Left lobe of liver (tissue), 2 donors: ENCODE data around the gene KCNRG. TPM values are rescaled to one million over a fixed set of nuclear protein-coding genes. Genes with fewer than 3 reads are reported as not detected.

ENCODE experiments used
- ATAC-seq: fragments of 200-7000 bp; cut with Tn5 transposase; one replicate; pipeline ENCODE4 v1.9.1; 2020; ENCODE audit warnings: mild to moderate bottlenecking, moderate library complexity
- DNase-seq: peaks from one replicate; pipeline ENCODE4 v3.0.0-alpha.2; 2020; ENCODE audit warnings: low spot score
- total RNA-seq: library from RNA; stranded (reverse); gene quantifications from one replicate; pipeline ENCODE4 v1.2.1, GENCODE V29; 2021
- donor health status: DM: no; HTN: no; CAD: no; lungs with moderate emphysema.
- donor health status: DM: no; HTN: yes; CAD: no.

Gene KCNRG, protein sequence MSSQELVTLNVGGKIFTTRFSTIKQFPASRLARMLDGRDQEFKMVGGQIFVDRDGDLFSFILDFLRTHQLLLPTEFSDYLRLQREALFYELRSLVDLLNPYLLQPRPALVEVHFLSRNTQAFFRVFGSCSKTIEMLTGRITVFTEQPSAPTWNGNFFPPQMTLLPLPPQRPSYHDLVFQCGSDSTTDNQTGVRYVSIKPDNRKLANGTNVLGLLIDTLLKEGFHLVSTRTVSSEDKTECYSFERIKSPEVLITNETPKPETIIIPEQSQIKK
- total RNA-seq, result not detected

- ATAC-seq, result no peak
- no peak for DNase-seq
Measured at GRCh38 chr13:50015258-50015657, at the start of gene KCNRG. KCNRG (plus strand) TSS chr13:50015444; CDS start chr13:50015494, 50 bp downstream.

DNA sequence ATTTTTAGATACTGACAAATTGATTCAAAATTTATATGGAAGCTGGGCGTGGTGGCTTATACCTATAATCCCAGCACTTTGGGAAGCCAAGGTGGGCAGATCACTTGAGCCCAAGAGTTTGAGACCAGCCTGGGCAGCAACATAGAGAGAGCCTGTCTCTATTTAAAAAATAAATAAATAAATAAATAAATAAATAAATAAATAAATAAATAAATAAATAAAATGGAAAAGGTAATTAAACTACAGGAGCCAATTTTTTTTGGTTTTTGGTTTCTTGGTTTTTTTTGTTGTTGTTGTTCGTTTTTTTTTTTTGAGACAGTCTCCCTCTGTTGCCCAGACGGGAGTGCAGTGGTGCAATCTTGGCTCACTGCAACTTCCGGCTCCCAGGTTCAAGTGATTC, 47.8 kb upstream of the KCNRG start:
- ATAC-seq (no peak), DNase-seq (no peak)

- peak; percentile 87 for ATAC-seq
- DNase-seq, result no peak
Measured at GRCh38 chr13:49972709-49973108, 42.5 kb upstream of the KCNRG start.

GRCh38 chr13:49975826-49976225, 39.4 kb upstream of the KCNRG start:
- ATAC-seq (no peak), DNase-seq (no peak)

GRCh38 chr13:49976314-49977258, 38.7 kb upstream of the KCNRG start:
- peak; percentile 68 for DNase-seq
- ATAC-seq, result peak; percentile 89

DNA sequence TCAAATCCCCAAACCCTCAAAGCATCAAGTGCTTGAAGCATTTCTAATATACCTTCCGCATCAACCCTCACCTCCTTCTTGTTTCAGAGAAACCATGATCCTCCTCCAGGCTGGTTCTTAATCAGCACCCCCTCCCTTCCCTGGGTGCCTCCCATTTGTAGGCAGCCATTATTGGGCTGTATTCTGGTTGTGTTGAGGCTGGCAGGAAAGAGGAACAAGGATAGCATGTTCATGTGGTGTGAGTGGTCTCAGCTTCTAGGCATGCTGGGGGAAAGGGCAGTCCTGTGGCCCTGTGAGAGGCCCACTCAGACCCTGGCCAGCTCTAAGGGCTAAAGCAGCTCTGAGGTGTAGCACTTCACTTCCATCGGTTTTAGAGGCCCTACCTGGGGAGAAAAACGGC, 37.3 kb upstream of the KCNRG start:
- ATAC-seq, result no peak
- no peak for DNase-seq

DNA sequence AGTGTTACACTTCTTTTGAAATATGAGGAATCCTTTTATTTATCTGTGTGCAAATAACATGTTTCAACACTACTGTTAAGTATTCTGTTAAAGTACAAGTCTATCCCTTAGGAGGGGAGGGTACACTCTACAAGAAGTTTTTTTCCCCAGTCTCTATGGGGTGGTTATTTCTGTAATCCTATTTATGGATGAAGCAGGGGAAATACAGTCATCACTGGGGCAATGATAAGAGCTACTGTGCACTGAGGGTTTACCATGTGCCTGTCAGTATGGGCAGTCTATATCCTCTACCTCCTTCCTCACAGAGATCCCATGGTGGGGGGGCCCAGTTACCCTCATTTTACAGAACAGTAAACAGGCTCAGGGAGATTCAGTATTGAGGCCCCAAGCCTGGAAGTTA, 35.0 kb upstream of the KCNRG start:
- ATAC-seq (no peak), DNase-seq (no peak)

DNA sequence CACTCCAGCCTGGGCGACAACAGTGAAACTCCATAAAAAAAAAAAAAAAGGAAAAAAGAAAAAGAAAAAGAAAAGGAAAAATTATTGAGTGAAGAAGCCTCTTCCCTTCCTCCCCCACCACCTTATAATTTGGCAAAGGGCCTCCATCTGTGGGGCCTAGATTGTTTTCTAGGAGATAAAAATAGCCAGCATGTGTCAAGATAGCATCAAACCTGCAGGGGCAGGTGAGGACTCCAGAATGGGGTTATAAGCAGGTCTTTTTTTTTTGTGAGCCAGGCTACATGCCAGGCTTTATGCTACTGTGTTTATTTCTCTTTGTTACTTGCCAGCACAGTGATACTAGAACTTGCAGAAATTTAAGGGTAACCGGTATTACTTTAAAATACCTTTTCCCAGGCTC, 30.1 kb upstream of the KCNRG start:
- no peak for DNase-seq
- peak; percentile 57 for ATAC-seq

- ATAC-seq, result peak; percentile 70
- DNase-seq, result peak; percentile 64
Measured at GRCh38 chr13:49986471-49986870, 28.8 kb upstream of the KCNRG start.

- DNase-seq (peak; percentile 83), ATAC-seq (peak; percentile 86)
Measured at GRCh38 chr13:49990612-49991011, 24.6 kb upstream of the KCNRG start.

DNA sequence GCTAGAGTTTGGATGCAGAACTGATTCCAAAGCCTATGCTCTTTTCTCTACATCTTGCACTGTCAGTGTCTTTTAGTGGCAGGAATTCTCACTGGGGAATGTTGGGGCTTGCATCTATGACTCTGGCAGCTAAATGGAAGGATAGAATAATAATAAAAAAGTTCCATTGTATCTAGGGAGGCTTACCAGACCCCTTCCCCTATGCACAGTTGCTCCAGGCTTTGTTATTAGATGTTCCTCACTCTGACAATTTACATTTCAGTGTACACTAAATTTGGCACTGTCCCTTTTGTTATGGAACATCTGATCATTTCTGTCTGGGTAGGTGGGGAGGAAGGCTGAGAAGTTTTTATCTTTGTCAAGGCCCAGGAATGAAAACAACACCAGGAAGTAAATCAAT, 22.1 kb upstream of the KCNRG start:
- ATAC-seq, result no peak
- no peak for DNase-seq

DNA sequence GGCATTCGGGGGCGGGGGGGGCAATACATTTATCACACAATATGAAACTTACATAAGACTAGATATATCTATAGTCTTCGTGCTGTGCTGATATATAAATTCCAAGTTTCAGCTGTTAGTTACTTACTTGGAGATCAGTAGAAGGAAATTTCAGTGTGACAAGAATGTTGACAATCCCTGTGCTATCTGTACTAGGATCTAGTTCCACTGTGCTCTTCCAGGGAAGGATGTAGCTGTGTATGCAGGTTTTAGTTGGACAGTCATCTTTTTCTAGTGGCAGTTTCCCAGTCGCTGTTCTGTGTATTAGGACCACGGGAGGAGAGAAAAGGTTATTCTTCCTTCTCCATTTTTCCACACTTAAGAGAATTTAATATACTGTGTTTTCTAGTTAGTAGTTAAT, 21.6 kb upstream of the KCNRG start:
- DNase-seq, result no peak
- ATAC-seq, result no peak

DNA sequence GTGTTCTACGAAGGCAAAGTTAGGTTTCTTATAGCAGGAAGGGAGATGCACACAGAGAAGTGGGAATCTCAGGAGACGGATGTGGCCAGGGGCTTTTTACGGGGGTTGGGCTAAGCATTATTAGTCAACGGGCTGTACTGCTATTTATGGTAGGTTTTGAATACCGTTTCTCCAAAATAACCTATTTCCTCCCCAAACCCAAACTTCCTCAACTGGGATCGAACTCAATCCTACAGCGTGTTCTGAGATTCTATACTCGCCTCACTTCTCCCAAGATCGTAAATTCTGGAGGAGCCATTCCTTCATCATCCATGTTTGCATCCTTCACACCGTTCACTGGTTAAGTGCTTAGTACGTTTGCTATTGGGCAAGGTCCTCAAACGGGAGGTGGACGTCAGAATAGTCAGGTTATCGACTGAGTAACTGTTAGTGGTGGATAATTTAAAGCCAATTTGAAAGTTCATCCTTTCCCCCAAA, 19.6 kb upstream of the KCNRG start:
- no peak for ATAC-seq
- no peak for DNase-seq

- ATAC-seq, result peak; percentile 80
Measured at GRCh38 chr13:49996161-49996915, 18.9 kb upstream of the KCNRG start.

DNA sequence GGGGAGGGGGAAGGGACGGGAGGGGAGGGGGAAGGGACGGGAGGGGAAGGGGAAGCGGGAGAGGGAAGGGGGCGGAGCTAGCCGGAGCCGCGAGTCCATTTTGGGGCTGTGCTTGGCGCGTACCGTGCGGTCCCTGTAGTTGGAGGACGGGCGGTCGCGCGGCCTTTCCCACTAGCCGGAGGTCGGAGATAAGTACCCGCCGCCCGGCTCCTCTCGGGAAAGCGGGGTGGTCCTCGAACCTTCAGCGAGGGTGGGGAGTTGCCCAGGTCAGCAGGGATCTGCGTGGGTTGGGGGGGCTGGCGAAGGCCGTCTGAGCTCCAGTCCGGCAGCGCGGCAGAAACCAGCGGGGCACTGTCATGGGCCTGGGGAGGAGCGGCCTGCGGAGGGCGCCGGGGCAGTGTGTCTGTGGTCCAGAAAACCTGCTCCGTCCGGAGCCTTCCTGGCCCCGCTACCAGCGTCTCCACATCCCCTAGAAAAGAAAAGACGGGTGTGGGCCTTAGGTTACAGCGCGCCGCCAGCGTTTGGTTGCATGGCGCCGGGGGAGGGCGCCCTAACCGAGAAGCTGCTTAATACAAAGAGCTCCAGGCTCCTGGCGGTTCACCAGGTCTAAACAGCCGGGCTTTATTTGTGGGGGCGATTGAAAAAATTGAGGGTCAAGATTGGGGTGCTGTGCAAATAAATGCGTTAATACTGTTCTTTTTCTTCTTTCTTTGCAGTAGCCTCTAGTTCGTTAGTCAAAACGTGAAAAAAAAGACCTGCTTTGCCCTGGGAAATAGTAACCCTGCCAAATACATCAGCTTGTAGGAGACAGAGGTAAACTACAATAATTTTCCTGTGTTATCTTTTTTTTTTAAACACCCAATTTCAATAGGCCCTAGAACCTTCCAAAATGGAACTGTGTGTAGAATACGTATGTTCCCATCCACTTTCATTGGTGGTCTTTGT, 18.0 kb upstream of the KCNRG start, which contains the start of gene TRIM13:
TRIM13 (plus strand) TSS at position 92 of the 945 bp plus-strand sequence. CDS start 14,899 bp downstream, outside the sequence.
- ATAC-seq, result peak; percentile 87

More at GRCh38 chr13:49996161-49996915, 18.9 kb upstream of the KCNRG start:
- peak; percentile 89 for DNase-seq

DNA sequence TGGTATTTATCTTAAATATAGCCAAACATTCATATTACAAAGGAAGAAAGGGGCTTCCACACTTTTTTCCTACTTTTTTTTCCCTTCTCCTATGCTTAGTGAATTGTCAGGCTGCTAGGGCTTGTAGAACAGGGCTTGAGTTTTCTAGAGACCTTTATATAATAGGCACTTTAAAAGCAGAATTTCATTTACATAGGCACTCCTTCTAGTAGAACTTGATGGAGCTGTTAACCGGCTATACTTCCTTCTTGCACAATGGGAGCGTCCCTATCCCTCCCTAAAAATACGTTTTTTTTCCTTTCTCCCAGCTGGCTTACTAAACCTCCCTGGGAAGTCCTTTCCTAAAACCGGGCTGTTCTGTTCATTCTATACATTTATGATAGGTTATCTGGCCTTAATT, 17.3 kb upstream of the KCNRG start:
- DNase-seq (no peak), ATAC-seq (no peak)

More for the DNA sequence above, 18.0 kb upstream of the KCNRG start, which contains the start of gene TRIM13:
- DNase-seq, result peak; percentile 88

- ATAC-seq, result no peak
- no peak for DNase-seq
Measured at GRCh38 chr13:49998714-49999624, 16.3 kb upstream of the KCNRG start.

- no peak for DNase-seq
- ATAC-seq, result no peak
Measured at GRCh38 chr13:50001287-50001686, 14.0 kb upstream of the KCNRG start.
